GM21360 (cell line): ENCODE measurements around the gene CD83.
A peak's percentile ranks its signal among the peaks of the same experiment; 100 is the strongest.

ENCODE experiments used
- ATAC-seq: cut with Tn5 transposase; IDR thresholded peaks from one replicate; pipeline ENCODE4 v1.9.1; 2021; ENCODE audit warnings: mild to moderate bottlenecking, moderate library complexity; ENCODE audit not compliant: unreplicated experiment

The CD83 gene

GRCh38 chr6:14091339-14091978 is 26.1 kb upstream of the CD83 start:
- ATAC-seq: no peak

DNA sequence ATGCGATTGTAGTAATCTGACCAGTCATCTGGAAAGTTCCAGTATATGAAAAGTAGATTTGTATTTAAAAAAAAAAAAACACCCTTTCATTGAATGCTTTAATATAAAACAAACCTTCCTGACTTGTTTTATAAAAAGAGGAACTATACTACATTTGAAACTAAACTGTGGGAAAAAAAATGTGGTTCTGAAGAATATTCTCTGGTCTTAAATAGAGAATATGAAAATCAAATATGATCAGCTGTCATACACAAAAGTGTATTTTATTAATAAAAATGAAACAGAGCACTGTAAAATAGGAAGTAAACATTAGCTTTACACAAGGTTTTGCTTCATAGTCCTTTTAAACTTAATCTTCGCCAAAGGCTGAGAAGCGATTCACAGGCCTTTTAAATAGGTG is 25.3 kb upstream of the CD83 start:
- ATAC-seq: no peak

DNA sequence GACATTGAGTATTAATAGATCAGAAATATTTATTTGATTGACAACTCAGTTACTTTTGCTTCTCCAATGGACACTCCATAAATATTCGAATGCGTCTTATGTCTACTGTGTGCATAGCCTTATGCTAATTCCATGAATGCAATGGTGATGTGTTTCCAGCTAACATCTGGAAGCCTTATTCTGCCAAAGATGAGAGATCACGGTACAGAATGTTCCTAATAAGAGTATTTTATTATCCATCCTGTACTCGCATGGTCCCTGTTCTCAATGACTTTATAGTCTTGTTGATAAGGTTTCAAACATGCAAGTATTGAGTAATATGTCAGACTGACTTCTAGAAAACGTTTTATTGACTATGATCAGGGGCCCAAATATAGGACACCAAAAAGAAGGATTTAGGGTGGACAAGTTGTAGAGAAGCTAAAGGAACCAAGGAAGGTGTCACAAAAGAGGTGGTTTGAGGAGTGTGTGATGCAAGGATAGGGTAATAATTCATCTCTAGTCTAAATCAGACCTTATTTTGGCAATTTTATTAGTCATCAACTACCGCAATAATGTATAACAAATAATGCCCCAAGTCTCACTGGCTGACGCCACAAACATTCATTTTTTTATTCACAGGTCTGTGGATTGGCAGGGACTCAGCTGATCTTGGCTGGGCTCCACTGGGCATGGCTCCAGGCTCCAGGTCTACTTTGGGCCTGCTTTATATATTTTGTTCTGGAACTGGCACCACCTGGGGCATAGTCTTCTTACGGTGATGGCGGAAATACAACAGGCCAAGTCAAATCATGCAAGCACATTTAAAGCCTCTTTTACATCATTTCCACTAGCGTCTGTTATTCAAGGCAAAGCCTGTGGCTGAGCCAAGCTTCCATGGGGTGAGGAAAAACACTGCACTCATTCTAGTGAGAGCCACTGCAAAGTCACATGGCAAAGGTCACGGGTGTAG is 24.5 kb upstream of the CD83 start:
- ATAC-seq: no peak

DNA sequence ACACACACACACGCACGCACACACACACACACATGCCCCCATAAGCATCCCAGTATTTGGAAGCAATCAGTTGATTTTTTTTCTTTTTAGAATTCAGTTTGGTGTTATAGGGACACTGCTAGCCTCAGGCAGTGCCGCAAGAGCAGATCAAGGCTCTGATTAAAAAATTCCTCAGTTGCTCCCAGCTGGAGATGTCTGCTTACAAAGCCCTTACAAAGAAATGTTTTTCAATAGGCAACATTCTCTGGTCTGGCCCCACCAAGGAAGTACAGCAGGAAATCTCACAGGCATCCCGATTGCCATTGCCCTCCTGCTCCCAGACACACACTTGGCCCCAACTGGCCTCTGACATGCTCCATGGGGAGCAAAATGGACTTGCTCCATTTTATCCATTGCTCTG is 22.9 kb upstream of the CD83 start:
- ATAC-seq: no peak

DNA sequence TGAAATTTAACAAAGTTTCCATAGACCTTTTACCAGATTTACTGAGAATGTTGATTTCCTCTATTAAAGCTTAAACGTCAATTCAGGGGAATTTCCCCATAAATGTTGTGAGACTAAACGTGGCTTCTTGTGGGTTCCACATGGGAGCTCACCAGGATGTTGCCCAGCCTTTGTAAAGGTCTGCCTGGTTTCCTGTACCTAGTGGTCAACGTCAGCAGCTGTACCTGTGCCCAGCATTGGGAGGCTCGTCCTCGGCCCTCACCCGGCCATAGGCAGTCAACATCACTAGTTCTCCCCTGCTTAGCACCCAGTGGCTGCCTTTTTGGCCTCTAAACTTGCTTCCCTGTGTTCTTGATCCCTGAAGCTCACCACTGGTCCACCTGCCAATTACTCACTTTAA is 22.1 kb upstream of the CD83 start:
- peak; percentile 39 for ATAC-seq

DNA sequence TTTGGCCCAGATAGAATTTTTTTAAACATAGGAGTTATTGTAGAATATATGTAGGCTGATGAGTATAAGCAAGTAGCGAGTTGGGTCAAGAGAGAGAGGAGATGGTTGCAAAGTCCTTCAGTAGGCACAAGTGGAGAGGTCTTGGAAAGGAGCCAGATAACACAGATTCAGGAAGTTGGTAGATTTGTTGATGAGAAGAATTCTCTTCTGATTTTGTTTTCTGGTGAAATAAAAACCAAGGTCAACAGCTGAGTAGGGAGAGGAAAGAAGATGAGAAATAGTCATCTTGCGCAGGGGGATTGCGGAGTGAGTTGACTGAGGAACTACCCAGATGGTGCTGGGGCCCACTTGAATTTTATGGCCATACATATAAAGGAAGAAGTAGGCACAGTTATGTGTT is 17.4 kb upstream of the CD83 start:
- no peak for ATAC-seq

DNA sequence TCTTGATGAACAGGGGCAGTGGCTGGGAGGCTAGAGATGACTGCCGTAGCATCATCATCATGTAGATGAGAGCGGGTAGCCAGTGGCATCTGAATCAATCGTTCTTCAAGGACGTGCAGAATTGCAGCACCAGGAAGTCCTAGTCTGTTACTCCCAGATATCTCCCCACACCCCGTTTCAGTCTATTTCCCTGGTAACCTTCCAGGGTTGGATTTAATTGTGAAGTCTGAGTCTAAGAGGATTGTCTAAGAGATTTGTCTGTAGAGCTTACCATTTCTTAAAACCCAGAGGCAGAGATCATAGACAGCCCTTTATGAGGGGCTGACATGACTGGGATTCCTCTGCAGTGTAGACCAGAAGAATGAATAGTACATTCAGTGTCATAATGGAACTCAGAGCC is 16.6 kb upstream of the CD83 start:
- no peak for ATAC-seq

DNA sequence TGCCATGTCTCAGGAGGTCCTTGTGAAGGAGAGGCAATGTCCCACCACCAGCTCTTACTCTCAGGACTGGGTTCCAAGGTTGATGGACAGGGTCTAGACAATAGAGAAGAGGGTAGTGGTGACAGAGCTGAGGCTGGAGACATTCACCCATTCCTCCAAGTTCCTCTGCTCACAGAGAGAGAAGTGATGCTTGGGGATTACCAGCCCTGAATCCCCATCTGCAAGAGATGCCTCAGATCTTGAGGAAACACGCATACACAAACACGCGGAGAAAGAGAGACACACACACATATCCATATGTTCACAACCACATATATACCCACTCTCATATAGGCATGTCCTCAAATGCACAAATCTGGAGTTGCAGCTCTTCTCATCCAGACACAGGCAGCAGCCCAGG is 15.2 kb upstream of the CD83 start:
- ATAC-seq: no peak

- no peak for ATAC-seq
Observed at GRCh38 chr6:14105547-14105946, 12.0 kb upstream of the CD83 start.

- ATAC-seq: no peak
Observed at GRCh38 chr6:14107000-14107399, 10.6 kb upstream of the CD83 start.

GRCh38 chr6:14107711-14108494 is 9.7 kb upstream of the CD83 start:
- no peak for ATAC-seq

DNA sequence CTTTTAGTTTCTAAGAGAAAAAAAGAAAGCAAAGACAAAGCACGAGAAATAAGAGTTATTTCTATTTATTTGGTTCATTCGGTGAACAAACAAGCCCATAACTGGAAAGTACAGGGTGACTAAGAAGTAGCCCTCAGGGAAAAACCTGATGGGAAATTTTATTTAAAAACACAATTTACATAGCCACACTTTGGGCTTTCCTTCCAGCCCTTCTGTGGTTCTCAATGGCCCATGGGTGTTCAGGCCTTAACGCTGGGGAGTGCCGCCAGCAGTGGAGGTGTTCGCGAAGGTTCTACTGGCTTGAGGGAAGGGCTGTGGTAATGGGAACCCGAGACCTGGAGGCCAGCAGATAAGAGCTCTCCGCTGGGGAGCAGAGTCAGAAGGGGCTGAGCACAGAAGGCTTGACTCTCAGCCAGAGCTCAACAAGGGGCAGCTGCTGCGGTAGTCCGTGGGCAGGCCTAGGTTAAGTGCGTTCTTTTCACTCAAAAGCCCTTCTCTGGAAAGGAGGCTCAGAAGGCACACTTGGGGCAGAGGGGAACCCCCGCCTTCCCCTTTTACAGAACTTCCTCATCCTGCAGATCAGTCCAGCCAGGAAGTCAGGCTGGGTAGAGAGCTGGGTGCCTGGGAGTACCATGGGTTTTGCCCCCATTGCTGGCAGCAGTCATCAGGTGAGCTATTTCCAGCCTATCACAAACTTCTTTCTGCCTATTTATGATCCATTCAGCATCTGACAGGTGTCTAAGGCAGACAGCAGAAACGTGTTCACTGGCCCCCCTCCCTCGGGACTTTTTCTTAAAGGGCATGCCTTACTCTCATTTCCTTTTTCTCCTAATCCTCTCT is 8.8 kb upstream of the CD83 start:
- peak; percentile 55 for ATAC-seq

DNA sequence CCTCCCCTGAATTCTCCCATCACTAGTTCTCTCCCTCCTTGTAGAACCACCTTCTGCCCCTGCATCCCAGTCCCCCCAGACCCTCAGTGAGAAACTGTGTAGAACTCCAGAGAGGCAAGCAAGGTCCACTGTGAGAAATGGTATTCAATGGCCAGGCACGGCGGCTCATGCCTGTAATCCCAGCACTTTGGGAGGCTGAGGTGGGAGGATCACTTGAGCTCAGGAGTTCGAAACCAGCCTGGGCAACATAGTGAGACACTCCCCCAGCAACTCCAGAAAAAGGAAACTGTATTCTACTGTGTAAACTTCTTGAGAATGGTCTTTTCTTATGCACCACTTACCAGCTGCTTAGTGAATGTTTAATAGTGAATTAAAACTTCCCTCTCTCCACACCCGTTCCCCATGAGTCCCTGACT is 8.2 kb upstream of the CD83 start:
- peak; percentile 12 for ATAC-seq

GRCh38 chr6:14110001-14110818 is 7.4 kb upstream of the CD83 start:
- ATAC-seq: peak; percentile 52

GRCh38 chr6:14113976-14114375 is 3.6 kb upstream of the CD83 start:
- ATAC-seq: no peak

DNA sequence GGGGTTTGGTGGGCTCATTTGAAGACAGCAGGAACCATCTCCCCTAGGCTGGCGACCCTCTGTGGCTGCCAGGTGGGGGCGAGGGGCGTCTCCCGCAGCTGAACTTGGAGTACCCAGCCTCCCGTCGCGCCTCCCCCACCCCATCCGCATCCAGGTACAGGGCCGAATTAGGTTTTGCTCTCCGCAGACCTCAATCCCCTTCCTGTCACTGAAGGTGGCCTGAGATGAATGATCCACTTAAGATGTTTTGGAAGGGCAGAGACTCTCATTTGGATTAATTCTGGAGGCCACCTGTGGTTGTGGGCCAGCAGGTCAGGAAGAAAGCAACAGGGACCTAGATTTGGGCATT is 493 bp downstream of the CD83 start:
- ATAC-seq: no peak

GRCh38 chr6:14118446-14118845 is 874 bp downstream of the CD83 start:
- ATAC-seq: no peak

DNA sequence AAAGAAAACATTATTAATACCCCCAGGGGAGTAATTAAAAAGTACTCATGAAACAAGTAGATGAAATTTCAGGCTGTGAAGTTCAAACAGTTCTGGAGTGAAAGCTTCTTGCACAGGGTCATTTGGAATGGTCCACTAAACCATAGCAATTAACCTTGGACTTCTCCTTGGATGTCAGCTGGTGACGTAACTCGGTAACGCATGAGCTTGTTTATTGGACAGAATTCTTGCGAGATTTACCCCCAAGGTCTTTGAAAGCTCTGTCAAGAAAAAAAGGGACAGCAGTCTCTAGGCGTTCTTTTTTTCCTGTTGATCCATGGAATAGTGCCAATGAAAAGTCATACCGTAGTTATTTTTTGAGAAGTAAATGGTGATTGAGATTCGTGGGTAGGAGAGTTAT is 2.2 kb downstream of the CD83 start:
- ATAC-seq: no peak

DNA sequence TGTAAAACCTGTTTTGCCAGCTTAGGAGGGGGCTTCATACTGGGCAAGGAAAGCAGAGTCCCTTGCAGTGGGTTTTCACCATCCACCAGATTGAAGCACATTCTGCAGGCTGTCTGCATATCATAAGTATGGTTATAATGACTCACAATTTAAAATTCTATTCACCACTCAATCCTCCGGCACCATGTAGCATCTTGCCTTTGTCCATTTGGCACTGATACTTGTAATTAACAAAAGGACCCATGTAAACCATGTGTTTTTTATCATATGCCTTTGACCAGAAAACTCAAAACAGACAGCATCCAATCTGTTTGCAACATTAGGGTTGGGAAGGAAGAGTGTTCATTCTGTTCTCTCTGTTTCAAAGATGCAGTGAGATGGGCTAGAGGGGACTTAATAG is 3.0 kb downstream of the CD83 start:
- no peak for ATAC-seq

- ATAC-seq: peak; percentile 54
Observed at GRCh38 chr6:14121936-14122344, 4.4 kb downstream of the CD83 start.
